Ovary (tissue), 3 donors: ENCODE measurements around the gene MAB21L3.

Experiments used
- POLR2A ChIP-seq: fragments of 450-650 bp; IDR thresholded peaks from one replicate; pipeline ENCODE4 v1.6.1; 2017; ENCODE audit warnings: antibody characterized with exemption, mild to moderate bottlenecking, moderate library complexity
- TF ChIP-seq, protein P1 (sequence below), 3 donors: fragments of 450-650 bp in 2 of 3; fragments of 200-600 bp in 1 of 3; IDR thresholded peaks; one replicate each; pipeline versions ENCODE4 v1.5.1 to v1.8.0; 2016 to 2022; ENCODE audit warnings: antibody characterized with exemption in 3 of 3, mild to moderate bottlenecking in 1 of 3
- donor health status: DM: no; HTN: no; CAD: no.

- no peak for TF ChIP-seq POLR2A
- TF ChIP-seq, protein P1, sequence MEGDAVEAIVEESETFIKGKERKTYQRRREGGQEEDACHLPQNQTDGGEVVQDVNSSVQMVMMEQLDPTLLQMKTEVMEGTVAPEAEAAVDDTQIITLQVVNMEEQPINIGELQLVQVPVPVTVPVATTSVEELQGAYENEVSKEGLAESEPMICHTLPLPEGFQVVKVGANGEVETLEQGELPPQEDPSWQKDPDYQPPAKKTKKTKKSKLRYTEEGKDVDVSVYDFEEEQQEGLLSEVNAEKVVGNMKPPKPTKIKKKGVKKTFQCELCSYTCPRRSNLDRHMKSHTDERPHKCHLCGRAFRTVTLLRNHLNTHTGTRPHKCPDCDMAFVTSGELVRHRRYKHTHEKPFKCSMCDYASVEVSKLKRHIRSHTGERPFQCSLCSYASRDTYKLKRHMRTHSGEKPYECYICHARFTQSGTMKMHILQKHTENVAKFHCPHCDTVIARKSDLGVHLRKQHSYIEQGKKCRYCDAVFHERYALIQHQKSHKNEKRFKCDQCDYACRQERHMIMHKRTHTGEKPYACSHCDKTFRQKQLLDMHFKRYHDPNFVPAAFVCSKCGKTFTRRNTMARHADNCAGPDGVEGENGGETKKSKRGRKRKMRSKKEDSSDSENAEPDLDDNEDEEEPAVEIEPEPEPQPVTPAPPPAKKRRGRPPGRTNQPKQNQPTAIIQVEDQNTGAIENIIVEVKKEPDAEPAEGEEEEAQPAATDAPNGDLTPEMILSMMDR (IDR thresholded peaks at IDR 0.05): no peak
Observed at GRCh38 chr1:116126281-116126680, 15.1 kb downstream of the MAB21L3 start.
